ENCODE data around the gene KCTD1.

KCTD1 gene

DNA sequence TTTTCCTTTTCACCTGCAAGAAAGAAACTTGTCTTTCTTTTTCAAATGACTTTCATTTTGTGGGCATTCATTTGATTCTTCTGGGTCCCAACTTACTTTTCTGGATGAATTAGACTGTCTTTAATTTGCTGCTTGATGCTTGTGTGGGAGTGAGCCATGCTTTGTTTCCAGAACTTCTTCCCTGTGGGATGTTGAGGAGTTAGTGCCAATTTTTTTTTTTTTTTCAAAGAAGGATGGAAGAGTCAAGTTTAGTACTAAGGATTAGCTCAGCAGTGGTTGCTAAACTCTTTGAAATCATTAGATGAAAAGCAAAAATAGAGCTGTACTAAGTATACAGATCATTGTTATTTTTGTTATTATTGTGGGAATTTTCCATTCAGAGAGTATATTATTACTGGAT lies 17.2 kb upstream of the KCTD1 start:
- Histone ChIP-seq H3K4me3 (ENCODE audit: extremely low read depth, insufficient read depth, low read length, poor library complexity, severe bottlenecking) (no peak overlapping the region), H3K36me3 (ENCODE audit: control insufficient read depth, insufficient read depth, low read length) (no peaks in the 10 kb centered on the region), H3K4me1 (ENCODE audit: control insufficient read depth, insufficient read depth, low read length, poor library complexity, severe bottlenecking) (no peaks in the 10 kb centered on the region), H3K27ac (ENCODE audit: low read depth, low read length, severe bottlenecking) (no peak overlapping the region), H3K9me3 (ENCODE audit: control insufficient read depth, low read length) (no peaks in the 10 kb centered on the region)

DNA sequence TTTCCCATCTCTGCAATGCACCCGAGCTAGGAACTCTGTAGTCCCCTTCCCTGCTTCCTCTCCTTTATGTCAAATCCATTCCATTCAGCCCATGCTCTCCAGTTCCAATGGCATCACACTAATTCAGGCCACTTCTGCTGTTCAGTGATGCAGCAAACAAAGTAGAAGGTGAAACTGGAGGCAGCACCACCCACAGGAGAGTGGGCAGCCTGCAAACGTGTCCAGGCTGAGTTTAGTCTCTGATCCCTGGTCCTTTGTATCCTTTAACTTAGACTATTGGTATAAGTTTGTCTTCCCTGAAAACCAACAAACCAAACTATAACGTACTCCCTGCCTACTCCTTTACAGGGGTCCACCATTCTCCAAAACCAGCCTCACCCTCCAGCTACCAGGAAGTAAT lies 14.7 kb upstream of the KCTD1 start:
- Histone ChIP-seq H3K36me3 (ENCODE audit: control insufficient read depth, insufficient read depth, low read length) (no peaks in the 10 kb centered on the region), H3K27ac (ENCODE audit: low read depth, low read length, severe bottlenecking) (no peak overlapping the region), H3K4me3 (ENCODE audit: extremely low read depth, insufficient read depth, low read length, poor library complexity, severe bottlenecking) (no peak overlapping the region), H3K9me3 (ENCODE audit: control insufficient read depth, low read length) (no peaks in the 10 kb centered on the region), H3K4me1 (ENCODE audit: control insufficient read depth, insufficient read depth, low read length, poor library complexity, severe bottlenecking) (no peaks in the 10 kb centered on the region)
- 79 to 91% methylated on average over 2 to 3 of the region's 3 CpGs for WGBS, 2 experiments (ENCODE audit: insufficient coverage in 2 of 2)

DNA sequence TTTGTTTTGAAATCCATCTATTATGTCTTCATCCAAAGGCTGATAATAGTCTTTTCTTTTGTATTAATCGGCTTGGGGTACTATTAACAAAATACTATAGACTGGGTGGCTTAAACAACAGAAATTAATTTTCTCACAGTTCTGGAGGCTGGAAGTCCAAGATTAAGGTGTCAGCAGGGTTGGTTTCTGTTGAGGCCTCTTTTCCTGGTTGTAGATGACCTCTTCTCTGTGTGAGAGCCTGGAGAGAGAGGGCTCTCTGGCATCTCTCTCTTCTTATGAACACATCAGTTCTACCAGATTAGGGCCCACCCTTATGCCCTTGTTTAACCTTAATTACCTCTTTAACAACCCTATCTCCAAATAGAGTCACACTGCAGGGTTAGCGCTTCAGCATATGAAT lies 14.2 kb upstream of the KCTD1 start:
- WGBS, 2 experiments (ENCODE audit: insufficient coverage in 2 of 2), result 100% methylated on average over 1 of the region's 2 CpGs
- H3K4me3 ChIP-seq (ENCODE audit: extremely low read depth, insufficient read depth, low read length, poor library complexity, severe bottlenecking), result no peak overlapping the region

DNA sequence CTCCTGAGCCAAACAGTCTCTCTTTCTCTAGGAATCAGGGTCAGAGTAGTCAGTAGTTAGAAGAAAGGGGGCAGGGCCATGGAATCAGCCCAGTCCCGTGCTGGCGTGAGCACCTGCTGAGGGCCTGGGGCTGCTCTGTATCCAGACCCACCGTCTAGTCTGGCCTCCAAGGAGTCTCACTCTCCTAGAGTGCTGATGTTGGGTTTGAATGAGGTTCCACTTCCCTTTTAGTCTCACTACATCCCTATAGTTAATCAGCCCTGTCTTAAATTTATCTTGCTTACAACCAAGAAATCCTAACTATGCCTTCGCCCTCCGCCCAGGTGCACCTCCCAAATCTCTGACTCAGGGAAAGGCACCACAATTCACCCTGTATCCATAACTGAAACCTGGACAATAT lies 13.4 kb upstream of the KCTD1 start:
- Histone ChIP-seq H3K4me3 (ENCODE audit: extremely low read depth, insufficient read depth, low read length, poor library complexity, severe bottlenecking) (no peak overlapping the region), H3K27ac (ENCODE audit: low read depth, low read length, severe bottlenecking) (no peak overlapping the region), H3K4me1 (ENCODE audit: control insufficient read depth, insufficient read depth, low read length, poor library complexity, severe bottlenecking) (peaks cover 5% of the 10 kb centered on the region), H3K9me3 (ENCODE audit: control insufficient read depth, low read length) (no peaks in the 10 kb centered on the region), H3K36me3 (ENCODE audit: control insufficient read depth, insufficient read depth, low read length) (no peaks in the 10 kb centered on the region)
- WGBS, 2 experiments (ENCODE audit: insufficient coverage in 2 of 2), result 86 to 95% methylated on average over 2 to 4 of the region's 5 CpGs

More for the DNA sequence above, 14.2 kb upstream of the KCTD1 start:
- Histone ChIP-seq H3K36me3 (ENCODE audit: control insufficient read depth, insufficient read depth, low read length) (no peaks in the 10 kb centered on the region), H3K4me1 (ENCODE audit: control insufficient read depth, insufficient read depth, low read length, poor library complexity, severe bottlenecking) (no peaks in the 10 kb centered on the region), H3K27ac (ENCODE audit: low read depth, low read length, severe bottlenecking) (no peak overlapping the region), H3K9me3 (ENCODE audit: control insufficient read depth, low read length) (no peaks in the 10 kb centered on the region)

- no peaks in the 10 kb centered on the region for H3K36me3 ChIP-seq (ENCODE audit: control insufficient read depth, insufficient read depth, low read length)
- 100% methylated on average over 1 of the region's 3 CpGs; no CpG with 5 or more reads in 1 of the 2 experiments for WGBS, 2 experiments (ENCODE audit: insufficient coverage in 2 of 2)
- peaks cover 15% of the 10 kb centered on the region for H3K4me1 ChIP-seq (ENCODE audit: control insufficient read depth, insufficient read depth, low read length, poor library complexity, severe bottlenecking)
Measured at GRCh38 chr18:26556573-26556972, 8.2 kb upstream of the KCTD1 start.

GRCh38 chr18:26555804-26556553 lies 7.6 kb upstream of the KCTD1 start:
- H3K9me3 ChIP-seq (ENCODE audit: control insufficient read depth, low read length), result no peaks in the 10 kb centered on the region
- WGBS, 2 experiments (ENCODE audit: insufficient coverage in 2 of 2), result 94 to 100% methylated on average over 1 to 2 of the region's 4 CpGs
- H3K4me3 ChIP-seq (ENCODE audit: extremely low read depth, insufficient read depth, low read length, poor library complexity, severe bottlenecking), result no peak overlapping the region
- peaks cover 15% of the 10 kb centered on the region for H3K4me1 ChIP-seq (ENCODE audit: control insufficient read depth, insufficient read depth, low read length, poor library complexity, severe bottlenecking)
- no peaks in the 10 kb centered on the region for H3K36me3 ChIP-seq (ENCODE audit: control insufficient read depth, insufficient read depth, low read length)
- no peak overlapping the region for H3K27ac ChIP-seq (ENCODE audit: low read depth, low read length, severe bottlenecking)

More at GRCh38 chr18:26556573-26556972, 8.2 kb upstream of the KCTD1 start:
- no peak overlapping the region for H3K4me3 ChIP-seq (ENCODE audit: extremely low read depth, insufficient read depth, low read length, poor library complexity, severe bottlenecking)
- H3K27ac ChIP-seq (ENCODE audit: low read depth, low read length, severe bottlenecking), result no peak overlapping the region
- no peaks in the 10 kb centered on the region for H3K9me3 ChIP-seq (ENCODE audit: control insufficient read depth, low read length)

GRCh38 chr18:26553943-26554342 lies 5.6 kb upstream of the KCTD1 start:
- no peaks in the 10 kb centered on the region for H3K36me3 ChIP-seq (ENCODE audit: control insufficient read depth, insufficient read depth, low read length)
- no peaks in the 10 kb centered on the region for H3K9me3 ChIP-seq (ENCODE audit: control insufficient read depth, low read length)
- no peak overlapping the region for H3K27ac ChIP-seq (ENCODE audit: low read depth, low read length, severe bottlenecking)
- no peak overlapping the region for H3K4me3 ChIP-seq (ENCODE audit: extremely low read depth, insufficient read depth, low read length, poor library complexity, severe bottlenecking)
- no CpG with 5 or more reads among the region's 1 CpG for WGBS, 2 experiments (ENCODE audit: insufficient coverage in 2 of 2)
- H3K4me1 ChIP-seq (ENCODE audit: control insufficient read depth, insufficient read depth, low read length, poor library complexity, severe bottlenecking), result peaks cover 21% of the 10 kb centered on the region

DNA sequence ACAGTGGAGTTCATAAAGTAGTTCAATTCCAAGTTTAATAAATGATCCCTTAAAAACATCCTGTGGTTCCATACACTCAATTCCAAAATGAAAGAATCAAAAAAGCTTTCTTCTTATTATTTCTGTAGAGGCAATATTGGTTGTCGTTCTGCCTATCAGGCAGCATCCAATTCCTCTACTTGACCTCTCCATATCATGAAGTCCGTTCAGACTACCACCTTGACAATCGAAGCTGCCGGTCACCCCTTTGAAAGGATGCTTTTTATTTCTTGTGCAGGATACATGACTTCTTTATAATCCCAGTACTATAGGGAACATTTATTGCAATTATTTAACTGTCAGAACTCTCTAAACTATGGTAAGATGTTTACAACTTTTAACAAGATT lies 3.3 kb upstream of the KCTD1 start:
- H3K9me3 ChIP-seq (ENCODE audit: control insufficient read depth, low read length), result no peaks in the 10 kb centered on the region
- no peak overlapping the region for H3K4me3 ChIP-seq (ENCODE audit: extremely low read depth, insufficient read depth, low read length, poor library complexity, severe bottlenecking)
- no peaks in the 10 kb centered on the region for H3K36me3 ChIP-seq (ENCODE audit: control insufficient read depth, insufficient read depth, low read length)
- 33% methylated on average over 1 of the region's 4 CpGs; no CpG with 5 or more reads in 1 of the 2 experiments for WGBS, 2 experiments (ENCODE audit: insufficient coverage in 2 of 2)
- H3K4me1 ChIP-seq (ENCODE audit: control insufficient read depth, insufficient read depth, low read length, poor library complexity, severe bottlenecking), result peaks cover 16% of the 10 kb centered on the region
- no peak overlapping the region for H3K27ac ChIP-seq (ENCODE audit: low read depth, low read length, severe bottlenecking)

DNA sequence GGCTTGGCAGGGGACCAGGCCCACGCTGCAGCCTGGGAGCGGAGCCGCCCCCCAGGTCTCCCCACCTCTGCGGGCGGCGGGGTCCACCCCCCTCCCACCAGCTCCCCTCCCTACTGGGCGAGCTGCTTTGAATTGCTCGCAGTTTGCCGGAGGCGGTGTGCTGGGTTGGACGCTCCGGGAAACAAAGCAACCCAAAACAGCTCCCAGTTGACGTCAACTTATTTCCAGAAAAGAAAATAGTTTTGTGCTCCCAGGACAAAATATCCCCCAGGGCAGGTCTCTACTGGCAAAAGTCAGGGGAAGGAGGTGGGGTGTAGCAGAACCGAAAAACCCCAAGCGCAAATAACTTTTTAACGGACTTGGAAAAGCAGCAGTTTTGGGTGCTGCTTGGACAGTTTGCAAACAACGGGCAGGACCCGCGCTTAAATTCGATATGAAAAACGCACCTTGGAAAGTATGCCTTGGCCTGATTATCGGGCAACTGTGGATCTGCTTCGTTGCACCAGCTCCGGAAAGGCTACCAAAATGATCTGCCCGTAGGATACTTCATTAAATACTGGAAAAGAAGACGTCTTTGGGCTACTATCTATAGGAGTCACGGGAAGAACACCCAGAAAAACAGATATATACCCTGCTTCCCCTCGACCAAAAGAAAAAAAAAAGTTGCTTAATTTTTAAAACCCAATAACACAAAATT lies 2.8 kb upstream of the KCTD1 start:
- 1% methylated on average over 15 to 18 of the region's 28 CpGs for WGBS, 2 experiments (ENCODE audit: insufficient coverage in 2 of 2)

GRCh38 chr18:26549263-26550094 lies 1.1 kb upstream of the KCTD1 start:
- Histone ChIP-seq H3K4me3 (ENCODE audit: extremely low read depth, insufficient read depth, low read length, poor library complexity, severe bottlenecking) (peak overlapping the region; percentile 65), H3K9me3 (ENCODE audit: control insufficient read depth, low read length) (no peaks in the 10 kb centered on the region), H3K36me3 (ENCODE audit: control insufficient read depth, insufficient read depth, low read length) (peaks cover 2% of the 10 kb centered on the region), H3K27ac (ENCODE audit: low read depth, low read length, severe bottlenecking) (no peak overlapping the region), H3K4me1 (ENCODE audit: control insufficient read depth, insufficient read depth, low read length, poor library complexity, severe bottlenecking) (peaks cover 15% of the 10 kb centered on the region)
- WGBS, 2 experiments (ENCODE audit: insufficient coverage in 2 of 2), result 0 to 1% methylated on average over 49 to 56 of the region's 71 CpGs

More for the DNA sequence above, 2.8 kb upstream of the KCTD1 start:
- Histone ChIP-seq H3K27ac (ENCODE audit: low read depth, low read length, severe bottlenecking) (no peak overlapping the region), H3K4me1 (ENCODE audit: control insufficient read depth, insufficient read depth, low read length, poor library complexity, severe bottlenecking) (peaks cover 14% of the 10 kb centered on the region), H3K36me3 (ENCODE audit: control insufficient read depth, insufficient read depth, low read length) (peaks cover 2% of the 10 kb centered on the region), H3K9me3 (ENCODE audit: control insufficient read depth, low read length) (no peaks in the 10 kb centered on the region), H3K4me3 (ENCODE audit: extremely low read depth, insufficient read depth, low read length, poor library complexity, severe bottlenecking) (peak overlapping the region; percentile 65)

Measured in mesodermal cell (in vitro differentiated cells).